Panc1 (cell line): Measurements from ENCODE around the gene CSDE1.

Experiments
- CTCF ChIP-seq: fragments of 450-650 bp; IDR thresholded peaks from 2 replicates; pipeline ENCODE4 v1.5.1; 2017; ENCODE audit warnings: mild to moderate bottlenecking
- POLR2AphosphoS5 ChIP-seq: IDR thresholded peaks from 2 replicates; pipeline ENCODE4 v1.6.1; 2012; ENCODE audit warnings: mild to moderate bottlenecking, low read depth, low read length, moderate library complexity
- SIN3A ChIP-seq: IDR thresholded peaks from 2 replicates; pipeline ENCODE4 v1.6.1; 2012; ENCODE audit warnings: low read depth, mild to moderate bottlenecking, low read length, moderate library complexity, borderline replicate concordance; ENCODE audit not compliant: insufficient read depth
- TCF7L2 ChIP-seq: IDR thresholded peaks from 2 replicates; pipeline ENCODE4 v1.6.1; 2011; ENCODE audit warnings: mild to moderate bottlenecking, low read depth, low read length, inconsistent platforms
- TF ChIP-seq, protein P1 (sequence below), 2 experiments: IDR thresholded peaks; 2 replicates each; pipeline ENCODE4 v1.6.1; 2011 to 2012; ENCODE audit warnings: low read depth in 2 of 2, control low read depth in 1 of 2, low read length in 1 of 2, mild to moderate bottlenecking in 1 of 2, moderate library complexity in 1 of 2; ENCODE audit not compliant: insufficient read depth in 1 of 2

- TF ChIP-seq CTCF (no peak), SIN3A (no peak), POLR2AphosphoS5 (no peak; the same call in 1 of the 2 replicates), TCF7L2 (no peak)
- TF ChIP-seq, protein P1, sequence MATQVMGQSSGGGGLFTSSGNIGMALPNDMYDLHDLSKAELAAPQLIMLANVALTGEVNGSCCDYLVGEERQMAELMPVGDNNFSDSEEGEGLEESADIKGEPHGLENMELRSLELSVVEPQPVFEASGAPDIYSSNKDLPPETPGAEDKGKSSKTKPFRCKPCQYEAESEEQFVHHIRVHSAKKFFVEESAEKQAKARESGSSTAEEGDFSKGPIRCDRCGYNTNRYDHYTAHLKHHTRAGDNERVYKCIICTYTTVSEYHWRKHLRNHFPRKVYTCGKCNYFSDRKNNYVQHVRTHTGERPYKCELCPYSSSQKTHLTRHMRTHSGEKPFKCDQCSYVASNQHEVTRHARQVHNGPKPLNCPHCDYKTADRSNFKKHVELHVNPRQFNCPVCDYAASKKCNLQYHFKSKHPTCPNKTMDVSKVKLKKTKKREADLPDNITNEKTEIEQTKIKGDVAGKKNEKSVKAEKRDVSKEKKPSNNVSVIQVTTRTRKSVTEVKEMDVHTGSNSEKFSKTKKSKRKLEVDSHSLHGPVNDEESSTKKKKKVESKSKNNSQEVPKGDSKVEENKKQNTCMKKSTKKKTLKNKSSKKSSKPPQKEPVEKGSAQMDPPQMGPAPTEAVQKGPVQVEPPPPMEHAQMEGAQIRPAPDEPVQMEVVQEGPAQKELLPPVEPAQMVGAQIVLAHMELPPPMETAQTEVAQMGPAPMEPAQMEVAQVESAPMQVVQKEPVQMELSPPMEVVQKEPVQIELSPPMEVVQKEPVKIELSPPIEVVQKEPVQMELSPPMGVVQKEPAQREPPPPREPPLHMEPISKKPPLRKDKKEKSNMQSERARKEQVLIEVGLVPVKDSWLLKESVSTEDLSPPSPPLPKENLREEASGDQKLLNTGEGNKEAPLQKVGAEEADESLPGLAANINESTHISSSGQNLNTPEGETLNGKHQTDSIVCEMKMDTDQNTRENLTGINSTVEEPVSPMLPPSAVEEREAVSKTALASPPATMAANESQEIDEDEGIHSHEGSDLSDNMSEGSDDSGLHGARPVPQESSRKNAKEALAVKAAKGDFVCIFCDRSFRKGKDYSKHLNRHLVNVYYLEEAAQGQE (IDR thresholded peaks at IDR 0.05; ENCODE audit: insufficient read depth in 1 of 2, low read depth in 2 of 2, low read length in 1 of 2): no peak
Measured at GRCh38 chr1:114702737-114703136, 55.0 kb downstream of the CSDE1 start.
